GM23338 (cell line): ENCODE data around the gene TESK2. TPM values are rescaled to one million over a fixed set of nuclear protein-coding genes. Genes with fewer than 3 reads are reported as not detected.

Experiments
- ATAC-seq: fragments of 200-7000 bp; cut with Tn5 transposase; 3 replicates; pipeline ENCODE4 v1.9.1; 2020
- DNase-seq: peaks from one replicate; pipeline ENCODE4 v3.0.0-alpha.2; 2015; ENCODE audit warnings: low spot score
- H2AFZ ChIP-seq: fragments of 200-600 bp; sonication (generic); 2 replicates; pipeline ENCODE4 v1.8.0; 2016; ENCODE audit warnings: antibody characterized with exemption, mild to moderate bottlenecking, moderate library complexity
- H3F3A ChIP-seq: fragments of 200-600 bp; sonication (generic); replicated peaks from 2 replicates; pipeline ENCODE4 v1.8.0; 2017; ENCODE audit warnings: antibody characterized with exemption, mixed run types, low read depth
- H3K27ac ChIP-seq: fragments of 200-600 bp; sonication (generic); 2 replicates; pipeline ENCODE4 v1.6.1; 2016; ENCODE audit warnings: low read depth
- H3K27me3 ChIP-seq: fragments of 200-600 bp; sonication (generic); 2 replicates; pipeline ENCODE4 v1.8.0; 2016; ENCODE audit warnings: mild to moderate bottlenecking, mixed run types, moderate library complexity; ENCODE audit not compliant: insufficient read depth
- H3K36me3 ChIP-seq: fragments of 200-600 bp; sonication (generic); 2 replicates; pipeline ENCODE4 v1.8.0; 2016; ENCODE audit warnings: mild to moderate bottlenecking; ENCODE audit not compliant: insufficient read depth
- H3K4me1 ChIP-seq: fragments of 200-600 bp; sonication (generic); 2 replicates; pipeline ENCODE4 v1.8.0; 2016; ENCODE audit warnings: mild to moderate bottlenecking, moderate library complexity; ENCODE audit not compliant: insufficient read depth
- H3K4me2 ChIP-seq: fragments of 200-600 bp; sonication (generic); 2 replicates; pipeline ENCODE4 v1.7.1; 2017; ENCODE audit warnings: mixed run types
- H3K4me3 ChIP-seq: fragments of 200-600 bp; sonication (generic); 2 replicates; pipeline ENCODE4 v1.6.1; 2016; ENCODE audit warnings: mixed run types
- H3K79me2 ChIP-seq: fragments of 200-600 bp; sonication (generic); replicated peaks from 2 replicates; pipeline ENCODE4 v1.8.0; 2017; ENCODE audit warnings: mild to moderate bottlenecking; ENCODE audit not compliant: insufficient read depth
- H3K9me2 ChIP-seq: fragments of 200-600 bp; sonication (generic); 2 replicates; pipeline ENCODE4 v1.8.0; 2017; ENCODE audit not compliant: insufficient read depth
- H4K20me1 ChIP-seq: fragments of 200-600 bp; sonication (generic); replicated peaks from 2 replicates; pipeline ENCODE4 v1.8.0; 2017; ENCODE audit warnings: mild to moderate bottlenecking; ENCODE audit not compliant: insufficient read depth
- H3K27ac Mint-ChIP-seq: 2 replicates; pipeline ENCODE4 v1.8.0; 2020; ENCODE audit warnings: inconsistent platforms, mild to moderate bottlenecking, moderate library complexity, mixed read lengths
- H3K27me3 Mint-ChIP-seq: 3 replicates; pipeline ENCODE4 v1.8.0; 2022; ENCODE audit warnings: low read depth, mild to moderate bottlenecking, moderate library complexity, mixed read lengths, inconsistent platforms; ENCODE audit not compliant: insufficient read depth, poor library complexity
- H3K36me3 Mint-ChIP-seq: 3 replicates; pipeline ENCODE4 v1.8.0; 2021; ENCODE audit warnings: low read depth, mild to moderate bottlenecking, inconsistent platforms, moderate library complexity, mixed read lengths
- H3K4me1 Mint-ChIP-seq: 3 replicates; pipeline ENCODE4 v1.8.0; 2020; ENCODE audit warnings: mild to moderate bottlenecking, inconsistent platforms, mixed read lengths
- H3K4me3 Mint-ChIP-seq: 3 replicates; pipeline ENCODE4 v1.8.0; 2021; ENCODE audit warnings: moderate library complexity, mild to moderate bottlenecking, inconsistent platforms, mixed read lengths
- H3K9me3 Mint-ChIP-seq: 3 replicates; pipeline ENCODE4 v1.8.0; 2020; ENCODE audit warnings: moderate library complexity, mild to moderate bottlenecking, inconsistent platforms, mixed read lengths
- CREB1 ChIP-seq: fragments of 250-450 bp; sonication (Bioruptor Pico); IDR thresholded peaks from 2 replicates; pipeline ENCODE4 v1.5.0; 2020; ENCODE audit warnings: low read depth, mild to moderate bottlenecking, moderate library complexity
- POLR2AphosphoS5 ChIP-seq: IDR thresholded peaks from 2 replicates; pipeline ENCODE4 v1.6.1; 2016; ENCODE audit warnings: antibody characterized with exemption, low read depth
- REST ChIP-seq: IDR thresholded peaks from one replicate; pipeline ENCODE4 v1.6.1; 2018; ENCODE audit warnings: antibody characterized with exemption; ENCODE audit not compliant: unreplicated experiment
- ZNF462 ChIP-seq: fragments of 250-450 bp; sonication (Bioruptor Pico); IDR thresholded peaks from 2 replicates; pipeline ENCODE4 v1.5.0; 2020; ENCODE audit warnings: mild to moderate bottlenecking, moderate library complexity
- polyA plus RNA-seq: library from polyadenylated mRNA; unstranded; fragments of >200 nt; fragmentation: Nextera tagmentation; extraction: Ambion mirVana; gene quantifications from 2 replicates; pipeline ENCODE4 v1.2.1, GENCODE V29; 2016
- total RNA-seq: library from RNA; depleted of rRNA; stranded (reverse); fragments of >200 nt; shearing (Covaris generic); gene quantifications from 2 replicates; pipeline ENCODE4 v1.2.3, GENCODE V29; 2014

Gene TESK2
- total and polyA plus RNA-seq, 2 experiments from 2014 or later = 5.2 to 14.0 TPM

- no peak for TF ChIP-seq ZNF462
- no peak for TF ChIP-seq REST
- no peak for TF ChIP-seq CREB1 (CRISPR knock-in tag)
Measured at GRCh38 chr1:45491487-45492260, 711 bp upstream of the TESK2 start (continued).

- DNase-seq = peak; percentile 24
- H3K79me2 ChIP-seq = peaks cover 26% of the 10 kb centered on the region
- 0 out of 2 replicates have a peak, but pooled peaks cover 3% of the 10 kb centered on the region for H4K20me1 ChIP-seq
- no peaks in the 10 kb centered on the region for H3K36me3 ChIP-seq
- Mint-ChIP-seq H3K4me1 (peaks cover 5% of the 10 kb centered on the region; the same call in 2 of the 3 replicates), H3K9me3 (no peaks in the 10 kb centered on the region), H3K27me3 (peaks cover 2% of the 10 kb centered on the region), H3K27ac (no peak overlapping the region), H3K36me3 (no peaks in the 10 kb centered on the region), H3K4me3 (no peak overlapping the region)
- ATAC-seq = peak; percentile 4
- H3K27me3 ChIP-seq = peaks cover 8% of the 10 kb centered on the region; the same call in 1 of the 2 replicates
- peak overlapping the region; percentile 28; the same call in 1 of the 2 replicates for H3K27ac ChIP-seq
- no peaks in the 10 kb centered on the region for H3K9me2 ChIP-seq
- peak overlapping the region; percentile 49 for H2AFZ ChIP-seq
- H3K4me1 ChIP-seq = peaks cover 7% of the 10 kb centered on the region; the same call in 1 of the 2 replicates
- peak overlapping the region; percentile 100 for H3K4me2 ChIP-seq
- H3F3A ChIP-seq = peaks cover 3% of the 10 kb centered on the region; the same call in 1 of the 2 replicates
- peak overlapping the region; percentile 91 for H3K4me3 ChIP-seq
- no peak for TF ChIP-seq POLR2AphosphoS5
Measured at GRCh38 chr1:45490121-45490625, 790 bp downstream of the TESK2 start.
